NCI-H526 (cell line): ENCODE results near the gene HOXC10.

Experiments
- DNase-seq, 2 experiments: peaks; one replicate each; lab custom pipeline; 2025; lab: John Stamatoyannopoulos, UW

Gene HOXC10

DNA sequence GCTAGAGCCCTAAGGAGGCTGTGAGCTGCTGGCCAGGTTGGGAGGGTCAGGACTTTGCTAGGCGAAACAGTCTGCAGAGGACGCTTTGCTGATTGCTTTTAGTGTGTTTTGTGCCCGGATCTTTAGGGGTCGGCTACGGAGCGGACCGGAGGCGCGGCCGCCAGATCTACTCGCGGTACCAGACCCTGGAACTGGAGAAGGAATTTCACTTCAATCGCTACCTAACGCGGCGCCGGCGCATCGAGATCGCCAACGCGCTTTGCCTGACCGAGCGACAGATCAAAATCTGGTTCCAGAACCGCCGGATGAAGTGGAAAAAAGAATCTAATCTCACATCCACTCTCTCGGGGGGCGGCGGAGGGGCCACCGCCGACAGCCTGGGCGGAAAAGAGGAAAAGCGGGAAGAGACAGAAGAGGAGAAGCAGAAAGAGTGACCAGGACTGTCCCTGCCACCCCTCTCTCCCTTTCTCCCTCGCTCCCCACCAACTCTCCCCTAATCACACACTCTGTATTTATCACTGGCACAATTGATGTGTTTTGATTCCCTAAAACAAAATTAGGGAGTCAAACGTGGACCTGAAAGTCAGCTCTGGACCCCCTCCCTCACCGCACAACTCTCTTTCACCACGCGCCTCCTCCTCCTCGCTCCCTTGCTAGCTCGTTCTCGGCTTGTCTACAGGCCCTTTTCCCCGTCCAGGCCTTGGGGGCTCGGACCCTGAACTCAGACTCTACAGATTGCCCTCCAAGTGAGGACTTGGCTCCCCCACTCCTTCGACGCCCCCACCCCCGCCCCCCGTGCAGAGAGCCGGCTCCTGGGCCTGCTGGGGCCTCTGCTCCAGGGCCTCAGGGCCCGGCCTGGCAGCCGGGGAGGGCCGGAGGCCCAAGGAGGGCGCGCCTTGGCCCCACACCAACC, 44.8 kb downstream of the HOXC10 start:
- DNase-seq: no peak

DNA sequence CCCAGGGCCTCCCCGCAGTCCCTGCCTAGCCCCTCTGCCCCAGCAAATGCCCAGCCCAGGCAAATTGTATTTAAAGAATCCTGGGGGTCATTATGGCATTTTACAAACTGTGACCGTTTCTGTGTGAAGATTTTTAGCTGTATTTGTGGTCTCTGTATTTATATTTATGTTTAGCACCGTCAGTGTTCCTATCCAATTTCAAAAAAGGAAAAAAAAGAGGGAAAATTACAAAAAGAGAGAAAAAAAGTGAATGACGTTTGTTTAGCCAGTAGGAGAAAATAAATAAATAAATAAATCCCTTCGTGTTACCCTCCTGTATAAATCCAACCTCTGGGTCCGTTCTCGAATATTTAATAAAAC, 45.5 kb downstream of the HOXC10 start:
- DNase-seq: no peak

DNA sequence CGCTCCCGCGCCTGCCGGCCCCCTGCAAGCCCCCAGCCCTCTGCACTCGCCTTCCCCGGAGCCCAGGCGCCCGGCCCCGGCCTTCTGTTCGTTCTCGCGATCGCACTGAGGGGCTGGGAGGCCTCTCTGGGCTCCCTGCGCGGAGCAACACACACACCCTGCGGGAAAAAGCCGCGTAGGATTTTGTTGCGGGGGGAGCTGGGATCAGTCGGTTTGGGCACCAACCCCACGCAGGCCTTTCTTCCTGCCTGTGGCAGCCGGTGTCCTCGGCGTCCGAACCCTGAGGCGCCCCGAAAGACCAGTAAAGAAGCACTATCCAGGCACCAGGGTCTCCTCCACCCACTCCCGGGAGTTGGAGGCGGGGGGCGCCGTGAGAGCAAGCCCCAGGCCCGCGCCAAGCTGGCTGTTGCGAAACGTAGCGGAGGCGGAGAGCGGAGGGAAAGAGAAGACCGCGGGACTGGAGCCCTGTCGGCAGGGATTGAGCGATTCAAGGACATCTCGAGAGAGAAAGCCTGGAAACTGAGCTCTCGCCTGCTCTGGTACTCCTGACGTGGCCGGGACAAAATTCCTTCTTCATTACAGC, 46.0 kb downstream of the HOXC10 start:
- DNase-seq: no peak

DNA sequence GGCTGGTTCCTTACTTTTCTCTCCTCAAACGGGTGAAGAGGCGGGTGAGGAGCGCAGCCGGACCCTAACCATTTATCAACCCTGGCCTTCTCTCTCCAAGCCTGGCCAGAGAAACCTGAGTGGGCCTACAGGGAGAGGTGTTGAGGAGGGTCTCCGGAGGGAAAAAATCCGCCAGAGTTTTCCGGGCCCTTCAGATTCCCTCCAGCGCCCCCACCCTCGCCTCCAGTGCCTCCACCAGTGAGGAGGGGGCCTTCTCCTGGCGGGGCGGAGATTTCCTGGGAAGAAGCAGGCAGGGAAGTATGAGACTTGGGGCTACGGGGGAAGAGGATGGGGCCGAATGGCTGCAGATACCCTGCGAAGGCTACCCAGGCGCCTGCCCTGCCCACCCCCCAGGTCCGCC, 46.5 kb downstream of the HOXC10 start:
- no peak for DNase-seq

DNA sequence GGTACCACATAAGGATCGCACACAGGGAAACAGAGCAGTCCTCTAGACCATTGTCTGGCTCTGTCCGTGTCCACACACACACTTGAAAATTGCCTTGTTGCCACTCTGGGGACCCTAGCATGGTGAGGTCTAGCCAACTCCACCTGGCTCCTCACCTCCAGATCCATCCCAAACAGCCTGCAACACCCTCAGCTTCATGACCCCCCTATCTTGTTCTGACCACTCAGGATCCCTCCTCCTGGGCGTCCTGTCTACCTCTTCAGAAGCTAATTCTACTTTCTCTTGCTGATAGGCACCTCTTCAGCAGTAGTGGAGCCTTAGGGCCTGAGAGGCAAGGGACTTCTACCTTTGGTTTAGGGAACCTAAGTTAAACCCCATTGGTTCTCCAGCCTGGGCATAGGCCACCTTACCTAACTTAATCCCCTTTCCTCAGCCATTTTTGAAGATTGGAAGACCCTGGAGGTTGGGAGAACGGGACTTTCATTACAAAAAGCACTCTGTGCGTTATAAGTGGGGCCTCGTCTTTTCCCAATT, 47.2 kb downstream of the HOXC10 start:
- no peak for DNase-seq

DNA sequence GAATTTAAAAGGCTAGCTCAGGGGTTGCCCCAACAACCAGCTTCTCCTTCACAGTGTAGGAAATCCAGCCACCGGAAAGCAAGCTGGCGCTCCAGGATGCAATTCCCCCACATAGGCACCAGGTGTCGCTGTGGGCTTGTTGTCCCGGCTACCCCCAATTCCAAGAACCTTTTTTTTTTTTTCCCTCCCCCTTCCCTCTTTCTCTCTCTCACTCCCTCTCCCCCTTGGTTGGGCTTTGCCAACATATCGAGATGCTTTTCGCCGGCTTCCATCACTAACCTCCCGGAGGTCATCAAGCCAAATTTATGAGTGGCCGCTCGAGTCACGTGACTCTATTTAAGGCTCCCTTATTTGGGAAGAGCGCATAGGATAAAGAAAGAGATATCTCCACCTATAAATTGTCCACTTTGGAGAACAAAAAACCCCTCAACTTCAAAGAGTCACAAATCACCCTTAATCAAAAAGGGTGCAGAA, 47.7 kb downstream of the HOXC10 start, which contains the start of gene HOXC5:
TSS of gene HOXC5 (plus strand) at position 424 of the 474 bp plus-strand sequence. CDS start 73 bp downstream, outside the sequence.
- peak; percentile 95 to 97 for DNase-seq

DNA sequence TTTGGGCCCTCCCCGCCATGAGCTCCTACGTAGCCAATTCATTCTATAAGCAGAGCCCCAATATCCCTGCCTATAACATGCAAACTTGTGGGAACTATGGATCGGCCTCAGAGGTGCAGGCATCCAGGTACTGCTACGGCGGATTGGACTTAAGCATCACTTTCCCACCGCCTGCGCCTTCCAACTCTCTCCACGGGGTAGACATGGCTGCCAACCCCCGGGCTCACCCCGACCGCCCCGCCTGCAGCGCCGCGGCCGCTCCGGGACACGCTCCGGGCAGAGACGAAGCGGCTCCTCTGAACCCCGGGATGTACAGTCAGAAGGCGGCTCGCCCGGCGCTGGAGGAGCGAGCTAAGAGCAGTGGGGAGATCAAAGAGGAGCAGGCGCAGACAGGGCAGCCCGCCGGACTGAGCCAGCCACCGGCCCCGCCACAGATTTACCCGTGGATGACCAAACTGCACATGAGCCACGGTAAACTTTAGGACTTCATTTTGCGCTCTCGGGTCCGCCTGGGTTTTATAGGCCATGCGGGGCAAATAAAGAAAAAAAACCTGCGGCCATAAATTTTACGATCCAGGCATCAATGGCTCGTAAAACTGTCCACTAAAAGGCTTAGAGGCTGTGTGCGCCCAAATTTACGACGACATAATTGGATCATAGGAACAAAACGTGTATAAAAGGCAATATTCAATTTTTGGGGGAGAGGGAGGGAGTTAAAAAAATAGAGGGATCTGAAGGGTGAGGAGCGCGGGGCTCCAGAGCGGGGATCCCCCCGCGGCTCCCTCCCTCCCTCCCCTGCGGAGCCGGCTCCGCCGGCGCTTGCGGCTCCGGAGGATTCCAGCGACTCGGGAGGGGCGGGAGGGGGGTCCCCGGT, 48.4 kb downstream of the HOXC10 start:
- DNase-seq: no peak

DNA sequence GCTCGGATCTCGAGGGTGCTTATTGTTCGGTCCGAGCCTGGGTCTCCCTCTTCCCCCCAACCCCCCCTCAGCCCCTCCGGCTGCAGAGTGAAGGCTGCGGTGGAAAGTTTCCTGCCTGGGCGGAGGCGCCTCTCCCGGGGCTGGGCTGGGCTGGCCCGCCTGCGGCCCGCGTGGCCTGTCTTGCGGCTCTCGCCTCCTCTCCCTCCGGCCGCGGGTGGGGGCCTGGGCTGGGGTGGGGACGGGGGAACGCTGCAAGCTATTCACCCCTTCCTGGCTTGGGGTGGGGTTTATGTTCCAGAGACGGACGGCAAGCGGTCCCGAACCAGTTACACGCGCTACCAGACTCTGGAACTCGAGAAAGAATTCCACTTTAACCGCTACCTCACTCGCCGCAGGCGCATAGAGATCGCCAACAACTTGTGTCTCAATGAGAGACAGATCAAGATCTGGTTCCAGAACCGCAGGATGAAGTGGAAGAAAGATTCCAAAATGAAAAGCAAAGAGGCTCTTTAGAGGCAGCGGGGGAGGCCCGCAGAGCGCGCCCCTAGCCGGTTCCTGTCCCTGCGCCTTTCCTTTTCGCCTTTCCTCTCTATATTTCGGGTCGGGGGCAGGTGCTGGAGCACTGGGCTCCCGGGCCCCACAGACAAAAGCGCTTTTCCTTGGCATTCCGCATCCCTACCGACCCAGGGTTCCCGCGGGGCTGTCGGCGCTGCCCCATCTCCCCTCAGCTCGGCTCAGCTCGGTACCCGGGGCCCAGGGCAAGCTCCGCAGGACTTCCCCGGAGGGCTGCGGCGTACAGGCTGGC, 49.2 kb downstream of the HOXC10 start:
- DNase-seq: no peak

DNA sequence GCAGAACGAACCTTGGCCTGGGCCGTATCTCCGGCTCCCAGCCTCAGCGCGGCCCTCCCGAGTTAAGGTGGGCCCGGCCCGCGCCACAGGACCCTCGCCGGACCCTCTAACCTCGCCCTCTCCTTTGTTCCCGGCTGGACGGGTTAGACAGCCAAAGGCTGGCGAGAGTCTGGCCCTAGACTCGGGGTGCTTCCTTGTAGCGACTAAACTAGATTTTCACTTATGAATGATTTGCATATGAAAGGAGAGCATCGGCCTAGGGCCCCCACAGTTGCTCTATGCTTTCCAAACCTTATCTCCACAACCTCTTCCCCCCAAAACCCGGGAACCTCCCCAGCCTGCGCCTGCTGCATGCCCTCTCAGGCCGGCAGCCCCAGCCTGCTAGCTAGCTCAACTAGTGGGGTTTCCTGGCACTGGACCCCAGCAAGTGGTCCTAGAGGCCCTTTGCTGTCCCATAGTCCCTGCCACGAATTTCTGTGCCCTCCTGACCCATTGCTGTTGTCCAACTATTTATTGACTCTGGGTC, 49.9 kb downstream of the HOXC10 start:
- DNase-seq: no peak

DNA sequence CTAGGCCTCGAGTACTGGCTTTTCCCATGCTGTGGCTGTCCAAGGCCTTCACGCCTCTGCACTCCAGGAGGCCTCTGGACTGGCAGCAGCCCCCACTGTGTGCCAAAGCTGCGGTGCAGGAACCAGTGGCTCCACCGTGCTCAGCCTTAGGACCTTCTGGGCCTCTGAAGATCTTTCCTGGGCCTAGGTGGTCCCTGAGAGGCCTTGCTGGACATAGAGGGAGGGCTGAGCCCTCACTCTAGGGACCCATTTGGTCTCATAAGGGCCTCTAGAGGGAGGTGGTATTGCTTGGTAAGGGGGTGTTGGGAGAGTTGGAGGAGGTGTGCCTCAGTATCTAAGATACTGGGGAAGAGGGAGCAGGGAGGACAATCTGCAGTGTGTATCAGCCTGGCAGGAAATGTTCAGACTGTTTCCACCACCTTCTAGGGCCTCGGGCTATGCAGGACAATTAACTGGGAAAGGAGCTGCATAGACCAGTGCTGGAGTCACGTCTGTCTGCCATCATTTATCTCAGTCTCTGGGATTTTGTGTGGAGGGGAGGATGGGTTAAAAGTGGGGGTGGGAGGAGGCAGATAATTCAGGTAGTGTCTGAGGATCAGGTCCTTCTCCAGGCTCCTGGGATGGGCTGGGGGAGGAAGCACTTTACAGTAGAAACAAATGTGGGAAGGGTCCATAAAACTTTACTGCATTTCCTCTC, 50.8 kb downstream of the HOXC10 start:
- no peak for DNase-seq

DNA sequence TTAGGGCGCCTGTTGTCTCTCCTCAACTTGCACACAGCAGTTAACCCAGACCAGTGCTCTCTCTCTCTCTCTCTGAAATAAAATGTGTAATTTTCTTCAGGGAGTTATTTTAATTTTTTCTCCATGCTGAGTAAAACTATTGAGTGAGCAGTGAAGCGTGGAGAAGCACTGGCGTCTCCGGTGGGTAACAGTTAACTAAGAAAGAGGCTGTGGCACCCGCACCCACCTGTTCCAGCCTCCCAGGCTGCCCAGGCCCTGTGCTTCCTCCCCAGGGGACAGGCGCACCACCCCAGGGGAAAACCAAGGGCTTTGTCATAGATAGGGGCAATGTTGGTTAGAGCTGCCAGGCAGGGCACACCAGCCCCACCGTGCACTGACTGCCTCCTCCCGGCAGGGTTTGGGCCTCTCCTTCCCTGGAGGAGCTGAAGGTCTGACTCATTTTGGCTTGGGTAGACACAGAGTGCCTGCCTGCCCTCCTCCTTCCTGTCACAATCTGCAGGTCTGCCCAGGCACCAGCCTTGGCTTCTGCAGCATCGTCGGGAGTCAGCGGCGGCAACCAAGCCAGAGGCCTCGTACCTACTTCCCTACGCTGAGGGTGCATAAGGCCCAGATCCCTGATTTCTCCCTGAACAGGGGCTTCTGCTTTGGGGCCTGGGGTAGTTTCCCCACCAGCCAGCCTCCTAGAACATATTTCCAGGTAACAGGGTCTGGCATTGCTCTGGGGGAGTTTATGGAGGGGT, 51.8 kb downstream of the HOXC10 start:
- no peak for DNase-seq

DNA sequence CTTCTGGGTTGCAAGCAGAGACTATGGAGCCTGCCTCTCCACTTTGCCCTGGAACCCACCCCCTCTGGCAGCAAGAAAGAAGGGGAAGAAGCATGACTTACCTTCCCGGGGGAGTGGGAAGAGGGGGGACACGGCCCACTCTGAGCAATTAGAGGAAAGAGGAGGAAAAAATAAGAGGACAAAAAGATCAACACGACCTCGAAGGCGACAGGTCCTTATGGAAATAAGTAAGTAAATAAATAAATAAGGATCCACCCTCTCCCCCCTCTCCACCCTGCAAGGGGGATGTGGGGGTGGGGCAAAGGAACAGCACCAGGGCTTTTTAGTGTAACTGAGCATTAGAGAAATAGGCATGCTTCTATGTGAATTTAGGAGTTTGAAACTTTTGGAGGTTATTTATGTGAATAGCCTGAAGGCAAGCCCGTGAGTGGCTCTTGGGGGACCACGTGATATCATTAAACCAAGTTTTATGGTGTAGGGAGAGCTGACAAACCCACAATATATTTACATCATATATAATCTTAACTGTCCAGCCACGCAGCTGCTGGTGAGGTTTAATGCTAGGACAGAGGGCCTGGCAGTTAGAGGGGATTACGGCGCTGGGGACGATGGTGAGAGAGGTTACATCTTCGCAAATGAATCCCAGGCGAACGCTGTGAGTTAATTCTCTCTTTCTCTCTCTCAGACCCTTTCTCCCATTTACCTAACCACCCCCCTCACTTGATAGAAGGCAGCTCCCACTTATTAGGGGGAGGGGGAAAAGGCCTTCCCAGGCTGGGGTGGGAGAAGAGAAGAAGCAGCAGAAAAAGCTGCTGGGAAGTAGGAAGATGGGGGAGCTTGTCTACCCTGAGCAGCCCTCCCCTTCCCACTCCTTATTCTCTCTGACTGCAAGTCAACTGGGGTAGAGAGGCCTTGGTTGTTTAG, 52.7 kb downstream of the HOXC10 start:
- no peak for DNase-seq

DNA sequence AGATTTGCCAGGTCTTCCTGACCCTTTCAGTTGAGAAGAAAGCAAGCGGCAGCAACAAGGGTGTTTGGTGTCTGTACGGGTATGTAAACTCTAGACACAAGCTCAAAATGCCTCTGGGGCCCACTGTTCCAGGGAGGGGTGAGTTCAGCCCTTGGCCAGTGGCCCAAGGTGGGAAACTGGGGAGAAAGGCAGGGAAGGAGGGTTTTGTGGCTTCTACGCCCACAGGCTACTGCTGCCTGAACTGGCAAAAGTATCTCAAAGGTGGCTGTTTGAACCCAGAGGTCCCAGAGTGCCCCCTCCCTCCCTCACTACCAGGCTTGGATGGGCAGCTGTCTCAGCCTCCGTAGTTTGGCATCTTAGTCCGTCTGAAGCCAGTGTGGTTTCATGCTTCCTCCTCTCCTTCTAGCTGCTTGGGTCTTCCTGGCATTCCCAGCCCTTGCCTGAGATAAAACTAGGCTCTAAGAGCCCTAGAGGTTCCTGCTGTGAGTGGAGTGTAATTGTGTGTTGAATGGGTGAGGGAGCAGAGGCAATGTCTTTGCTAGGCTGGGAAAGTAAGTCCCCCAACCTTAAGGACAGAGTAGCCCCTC, 53.4 kb downstream of the HOXC10 start:
- no peak for DNase-seq

DNA sequence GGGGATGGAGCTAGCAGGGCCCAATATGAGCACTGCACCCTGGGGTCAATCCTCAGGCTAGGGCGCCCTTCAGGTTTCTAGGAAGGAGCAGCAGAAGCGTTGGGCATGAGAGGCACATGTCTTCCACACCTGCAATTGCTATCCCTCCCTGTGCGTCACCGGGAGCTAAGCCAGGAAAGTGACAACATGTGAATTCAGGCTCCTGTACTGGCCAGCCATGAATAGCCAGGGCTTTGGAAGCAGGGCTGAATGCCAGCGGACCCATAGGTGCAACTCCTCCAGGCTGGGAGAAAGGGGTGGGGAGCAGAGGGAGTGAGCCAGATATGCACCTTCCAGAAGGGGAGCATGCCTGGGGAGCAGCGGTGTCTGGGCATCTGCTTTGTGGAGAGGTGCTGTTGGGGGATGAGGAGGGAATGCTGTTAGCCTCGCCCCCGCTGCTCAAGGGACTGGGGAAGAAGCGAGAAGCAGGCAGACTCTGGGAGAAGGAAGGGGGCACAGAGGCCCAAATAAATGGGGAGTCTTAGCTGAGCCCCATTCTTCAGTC, 54.0 kb downstream of the HOXC10 start:
- no peak for DNase-seq

DNA sequence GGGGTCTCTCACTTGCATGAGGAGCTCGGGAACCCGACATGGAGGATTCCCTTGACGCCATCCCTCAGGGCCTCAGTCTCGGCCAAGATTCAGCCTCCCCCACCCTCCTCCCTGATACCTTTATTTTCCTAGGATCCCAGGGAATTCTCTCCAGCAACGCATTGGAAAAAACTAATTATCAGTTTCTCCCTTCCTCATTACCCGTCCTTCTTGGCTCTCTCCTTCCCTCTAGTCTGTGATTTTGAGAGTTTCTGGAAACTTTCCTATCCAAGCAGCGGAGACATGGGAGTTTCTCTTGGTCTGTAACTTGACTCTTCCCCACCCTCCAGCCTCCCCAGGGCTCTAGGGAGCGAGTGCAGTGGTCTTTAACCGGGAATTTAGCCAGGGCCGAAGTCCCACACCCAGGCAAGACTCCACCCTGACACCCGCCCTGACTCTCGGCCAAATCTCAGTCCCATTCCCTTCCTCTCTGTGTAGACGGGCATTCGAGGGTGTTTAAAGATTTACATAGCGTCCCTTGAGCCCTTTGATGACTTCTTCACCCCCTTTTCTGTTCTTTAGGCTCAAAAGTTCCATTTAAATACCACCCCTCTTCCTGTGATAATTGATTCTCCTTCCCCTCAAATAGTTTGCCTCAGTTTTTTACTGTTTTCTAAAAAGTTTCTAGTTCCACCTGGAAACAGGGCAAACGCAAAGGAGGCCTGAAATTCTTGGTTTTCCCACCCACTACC, 54.6 kb downstream of the HOXC10 start:
- DNase-seq: no peak
